Measurements from ENCODE around the gene DMRT3.

The DMRT3 gene

GRCh38 chr9:1005043-1005667, 28.7 kb downstream of the DMRT3 start:
- Histone ChIP-seq H3K9me3 (ENCODE audit: control insufficient read depth, low read length) (no peaks in the 10 kb centered on the region), H3K4me1 (ENCODE audit: control insufficient read depth, insufficient read depth, low read length, poor library complexity, severe bottlenecking) (no peaks in the 10 kb centered on the region), H3K27ac (ENCODE audit: low read depth, low read length, severe bottlenecking) (no peak overlapping the region), H3K36me3 (ENCODE audit: control insufficient read depth, insufficient read depth, low read length) (no peaks in the 10 kb centered on the region), H3K4me3 (ENCODE audit: extremely low read depth, insufficient read depth, low read length, poor library complexity, severe bottlenecking) (no peak overlapping the region)
- WGBS, 2 experiments (ENCODE audit: insufficient coverage in 2 of 2), result 37 to 66% methylated on average over 4 to 9 of the region's 10 CpGs

DNA sequence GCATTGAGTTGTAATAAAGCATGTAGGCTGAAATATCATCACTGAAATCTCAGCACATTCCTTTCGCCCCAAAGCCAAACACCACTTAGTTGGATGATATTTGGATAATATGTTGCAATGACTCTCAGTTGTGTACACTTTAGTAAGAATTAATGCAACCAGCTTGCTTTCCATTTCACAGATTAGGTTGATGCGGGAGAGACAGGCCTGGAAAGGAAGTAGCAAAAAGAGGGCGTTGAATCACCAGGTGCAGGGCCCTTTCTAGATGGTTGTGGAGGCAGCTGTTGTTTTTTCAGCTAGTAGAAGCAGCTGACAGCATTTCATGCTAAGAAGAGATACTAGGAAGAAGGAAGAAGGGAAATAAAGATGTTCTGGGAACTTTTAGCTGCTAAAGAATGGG, 30.9 kb downstream of the DMRT3 start:
- WGBS, 2 experiments (ENCODE audit: insufficient coverage in 2 of 2), result 84 to 94% methylated on average over 2 of the region's 3 CpGs
- Histone ChIP-seq H3K9me3 (ENCODE audit: control insufficient read depth, low read length) (no peaks in the 10 kb centered on the region), H3K36me3 (ENCODE audit: control insufficient read depth, insufficient read depth, low read length) (no peaks in the 10 kb centered on the region), H3K4me3 (ENCODE audit: extremely low read depth, insufficient read depth, low read length, poor library complexity, severe bottlenecking) (no peak overlapping the region), H3K4me1 (ENCODE audit: control insufficient read depth, insufficient read depth, low read length, poor library complexity, severe bottlenecking) (no peaks in the 10 kb centered on the region), H3K27ac (ENCODE audit: low read depth, low read length, severe bottlenecking) (no peak overlapping the region)

DNA sequence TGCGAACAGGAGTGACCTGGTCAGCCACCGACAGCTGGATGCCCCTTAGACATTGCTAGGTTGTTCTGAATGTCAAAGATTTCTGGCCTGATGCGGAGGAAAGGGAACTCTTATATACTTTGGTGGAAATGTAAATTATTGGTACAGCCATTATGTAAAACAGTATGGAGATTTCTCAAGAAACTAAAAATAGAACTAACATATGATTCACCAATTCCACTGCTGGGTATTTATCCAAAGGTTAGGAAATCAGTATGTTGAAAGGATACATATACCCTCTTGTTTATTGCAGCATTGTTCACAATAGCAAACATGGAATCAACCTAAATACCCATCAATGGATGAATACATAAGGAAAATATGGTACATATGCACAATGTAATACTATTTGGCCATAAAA, 31.8 kb downstream of the DMRT3 start:
- Histone ChIP-seq H3K36me3 (ENCODE audit: control insufficient read depth, insufficient read depth, low read length) (no peaks in the 10 kb centered on the region), H3K9me3 (ENCODE audit: control insufficient read depth, low read length) (no peaks in the 10 kb centered on the region), H3K4me1 (ENCODE audit: control insufficient read depth, insufficient read depth, low read length, poor library complexity, severe bottlenecking) (no peaks in the 10 kb centered on the region), H3K4me3 (ENCODE audit: extremely low read depth, insufficient read depth, low read length, poor library complexity, severe bottlenecking) (no peak overlapping the region), H3K27ac (ENCODE audit: low read depth, low read length, severe bottlenecking) (no peak overlapping the region)
- no CpG with 5 or more reads among the region's 3 CpGs for WGBS, 2 experiments (ENCODE audit: insufficient coverage in 2 of 2)

DNA sequence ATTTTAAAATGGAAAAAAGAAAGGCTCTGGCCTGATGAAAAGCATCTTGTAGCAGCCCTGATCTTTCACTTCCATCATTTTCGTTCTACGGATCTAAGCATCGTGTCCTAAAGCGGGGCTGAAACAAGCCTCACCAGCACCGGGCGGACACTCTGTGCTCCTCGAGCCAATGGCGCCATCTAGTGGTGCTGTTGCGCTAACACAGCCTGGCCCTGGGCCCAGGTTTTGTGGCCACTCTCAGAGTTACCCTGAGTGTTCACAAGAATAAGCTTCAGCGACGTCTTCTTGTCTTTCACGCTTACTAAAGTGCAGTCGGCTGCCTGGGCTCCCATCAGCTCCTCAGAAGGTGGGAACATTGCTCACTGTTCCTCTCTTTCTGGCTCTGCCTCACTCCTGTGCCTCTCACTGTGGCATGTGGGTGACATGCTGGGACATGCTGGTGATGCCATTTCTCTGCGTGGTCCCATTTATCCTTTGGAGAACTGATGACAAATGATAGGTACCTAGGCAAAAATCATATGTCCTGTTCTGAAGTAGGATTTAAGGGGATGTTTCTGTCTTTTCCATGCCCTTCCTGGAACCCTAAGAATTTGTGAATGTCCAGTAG, 32.7 kb downstream of the DMRT3 start:
- H3K9me3 ChIP-seq (ENCODE audit: control insufficient read depth, low read length), result no peaks in the 10 kb centered on the region
- H3K4me1 ChIP-seq (ENCODE audit: control insufficient read depth, insufficient read depth, low read length, poor library complexity, severe bottlenecking), result no peaks in the 10 kb centered on the region
- 7 to 18% methylated on average over 13 to 14 of the region's 14 CpGs for WGBS, 2 experiments (ENCODE audit: insufficient coverage in 2 of 2)
- no peak overlapping the region for H3K4me3 ChIP-seq (ENCODE audit: extremely low read depth, insufficient read depth, low read length, poor library complexity, severe bottlenecking)
- no peaks in the 10 kb centered on the region for H3K36me3 ChIP-seq (ENCODE audit: control insufficient read depth, insufficient read depth, low read length)
- no peak overlapping the region for H3K27ac ChIP-seq (ENCODE audit: low read depth, low read length, severe bottlenecking)

GRCh38 chr9:1013021-1013420, 36.6 kb downstream of the DMRT3 start:
- H3K4me1 ChIP-seq (ENCODE audit: control insufficient read depth, insufficient read depth, low read length, poor library complexity, severe bottlenecking), result no peaks in the 10 kb centered on the region
- H3K27ac ChIP-seq (ENCODE audit: low read depth, low read length, severe bottlenecking), result no peak overlapping the region
- H3K4me3 ChIP-seq (ENCODE audit: extremely low read depth, insufficient read depth, low read length, poor library complexity, severe bottlenecking), result no peak overlapping the region
- H3K36me3 ChIP-seq (ENCODE audit: control insufficient read depth, insufficient read depth, low read length), result no peaks in the 10 kb centered on the region
- no peaks in the 10 kb centered on the region for H3K9me3 ChIP-seq (ENCODE audit: control insufficient read depth, low read length)
- WGBS, 2 experiments (ENCODE audit: insufficient coverage in 2 of 2), result 83 to 85% methylated on average over 4 to 5 of the region's 5 CpGs

DNA sequence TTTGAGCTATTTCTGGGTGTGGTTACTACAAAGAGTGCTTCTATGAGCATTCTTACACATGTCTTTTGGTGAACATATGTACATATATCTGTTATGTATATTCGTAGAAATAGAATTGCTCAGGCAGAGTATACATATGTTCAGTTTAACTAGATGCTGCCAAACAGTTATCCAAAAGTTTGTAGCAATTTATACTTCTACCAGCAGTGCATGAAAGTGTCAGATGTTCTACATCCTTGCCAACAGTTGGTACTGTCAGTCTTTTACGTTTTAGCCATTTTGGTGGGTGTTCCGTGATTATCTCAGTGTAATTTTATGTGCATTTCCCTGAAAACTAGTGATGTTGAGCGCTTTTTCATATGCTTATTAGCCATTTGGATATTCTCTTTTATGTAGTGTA, 37.8 kb downstream of the DMRT3 start:
- Histone ChIP-seq H3K4me3 (ENCODE audit: extremely low read depth, insufficient read depth, low read length, poor library complexity, severe bottlenecking) (no peak overlapping the region), H3K4me1 (ENCODE audit: control insufficient read depth, insufficient read depth, low read length, poor library complexity, severe bottlenecking) (no peaks in the 10 kb centered on the region), H3K27ac (ENCODE audit: low read depth, low read length, severe bottlenecking) (no peak overlapping the region), H3K9me3 (ENCODE audit: control insufficient read depth, low read length) (no peaks in the 10 kb centered on the region), H3K36me3 (ENCODE audit: control insufficient read depth, insufficient read depth, low read length) (no peaks in the 10 kb centered on the region)
- WGBS, 2 experiments (ENCODE audit: insufficient coverage in 2 of 2), result 76 to 80% methylated on average over 1 to 3 of the region's 4 CpGs

DNA sequence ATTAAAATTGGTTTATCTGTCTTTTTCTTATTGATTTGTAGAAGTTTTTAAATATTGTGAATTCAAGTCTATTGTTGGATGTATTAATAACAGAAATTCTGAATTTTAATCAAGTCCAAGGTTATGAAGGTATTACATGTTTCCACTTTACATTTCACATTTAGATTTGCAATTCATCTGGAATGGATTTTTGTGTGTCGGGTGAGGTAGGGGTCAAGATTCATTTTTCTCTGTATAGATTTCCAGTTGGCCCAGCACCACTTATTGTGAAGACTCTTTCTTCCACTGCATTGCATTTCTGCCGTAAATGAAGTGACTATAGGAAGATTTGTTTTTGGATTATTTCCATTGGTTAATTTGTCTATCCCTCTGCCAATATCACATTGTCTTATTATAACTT, 38.2 kb downstream of the DMRT3 start:
- Histone ChIP-seq H3K4me3 (ENCODE audit: extremely low read depth, insufficient read depth, low read length, poor library complexity, severe bottlenecking) (no peak overlapping the region), H3K27ac (ENCODE audit: low read depth, low read length, severe bottlenecking) (no peak overlapping the region), H3K9me3 (ENCODE audit: control insufficient read depth, low read length) (no peaks in the 10 kb centered on the region), H3K4me1 (ENCODE audit: control insufficient read depth, insufficient read depth, low read length, poor library complexity, severe bottlenecking) (no peaks in the 10 kb centered on the region), H3K36me3 (ENCODE audit: control insufficient read depth, insufficient read depth, low read length) (no peaks in the 10 kb centered on the region)
- WGBS, 2 experiments (ENCODE audit: insufficient coverage in 2 of 2), result no CpG with 5 or more reads among the region's 2 CpGs

- H3K4me3 ChIP-seq (ENCODE audit: extremely low read depth, insufficient read depth, low read length, poor library complexity, severe bottlenecking), result no peak overlapping the region
- no peaks in the 10 kb centered on the region for H3K9me3 ChIP-seq (ENCODE audit: control insufficient read depth, low read length)
- H3K27ac ChIP-seq (ENCODE audit: low read depth, low read length, severe bottlenecking), result no peak overlapping the region
- WGBS, 2 experiments (ENCODE audit: insufficient coverage in 2 of 2), result 36 to 37% methylated on average over 6 to 9 of the region's 10 CpGs
- no peaks in the 10 kb centered on the region for H3K36me3 ChIP-seq (ENCODE audit: control insufficient read depth, insufficient read depth, low read length)
- no peaks in the 10 kb centered on the region for H3K4me1 ChIP-seq (ENCODE audit: control insufficient read depth, insufficient read depth, low read length, poor library complexity, severe bottlenecking)
These were observed 41.7 kb downstream of the DMRT3 start for GRCh38 chr9:1018121-1018520.

- 75 to 100% methylated on average over 1 of the region's 1 CpG for WGBS, 2 experiments (ENCODE audit: insufficient coverage in 2 of 2)
- H3K4me3 ChIP-seq (ENCODE audit: extremely low read depth, insufficient read depth, low read length, poor library complexity, severe bottlenecking), result no peak overlapping the region
- H3K9me3 ChIP-seq (ENCODE audit: control insufficient read depth, low read length), result no peaks in the 10 kb centered on the region
These were observed 47.7 kb downstream of the DMRT3 start for GRCh38 chr9:1024112-1024511.

GRCh38 chr9:1025131-1025530, 48.7 kb downstream of the DMRT3 start:
- 42 to 43% methylated on average over 5 to 6 of the region's 8 CpGs for WGBS, 2 experiments (ENCODE audit: insufficient coverage in 2 of 2)
- no peaks in the 10 kb centered on the region for H3K4me1 ChIP-seq (ENCODE audit: control insufficient read depth, insufficient read depth, low read length, poor library complexity, severe bottlenecking)
- H3K36me3 ChIP-seq (ENCODE audit: control insufficient read depth, insufficient read depth, low read length), result no peaks in the 10 kb centered on the region

More at GRCh38 chr9:1024112-1024511, 47.7 kb downstream of the DMRT3 start:
- Histone ChIP-seq H3K27ac (ENCODE audit: low read depth, low read length, severe bottlenecking) (no peak overlapping the region), H3K4me1 (ENCODE audit: control insufficient read depth, insufficient read depth, low read length, poor library complexity, severe bottlenecking) (no peaks in the 10 kb centered on the region), H3K36me3 (ENCODE audit: control insufficient read depth, insufficient read depth, low read length) (no peaks in the 10 kb centered on the region)

DNA sequence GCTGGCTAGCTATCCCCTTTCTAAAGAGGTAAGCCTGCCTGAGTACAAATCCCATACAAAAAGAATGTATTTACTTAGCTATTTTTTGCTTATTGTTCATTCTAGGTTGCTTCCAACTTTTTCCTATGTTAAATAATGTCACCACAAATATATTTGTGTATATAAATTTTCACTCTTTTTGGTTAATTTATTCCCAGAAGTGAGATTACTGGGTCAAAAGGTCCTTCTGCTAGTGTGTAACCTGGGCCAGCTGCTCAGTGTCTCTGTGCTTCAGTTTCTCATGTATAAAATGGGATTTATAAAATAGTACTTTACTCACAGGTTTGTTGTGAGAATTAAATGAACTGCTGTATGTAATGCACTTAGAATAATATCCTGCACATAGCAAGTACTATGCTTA, 49.8 kb downstream of the DMRT3 start:
- no peaks in the 10 kb centered on the region for H3K4me1 ChIP-seq (ENCODE audit: control insufficient read depth, insufficient read depth, low read length, poor library complexity, severe bottlenecking)
- no peaks in the 10 kb centered on the region for H3K36me3 ChIP-seq (ENCODE audit: control insufficient read depth, insufficient read depth, low read length)
- no peaks in the 10 kb centered on the region for H3K9me3 ChIP-seq (ENCODE audit: control insufficient read depth, low read length)
- H3K27ac ChIP-seq (ENCODE audit: low read depth, low read length, severe bottlenecking), result no peak overlapping the region
- H3K4me3 ChIP-seq (ENCODE audit: extremely low read depth, insufficient read depth, low read length, poor library complexity, severe bottlenecking), result no peak overlapping the region

More at GRCh38 chr9:1025131-1025530, 48.7 kb downstream of the DMRT3 start:
- H3K4me3 ChIP-seq (ENCODE audit: extremely low read depth, insufficient read depth, low read length, poor library complexity, severe bottlenecking), result no peak overlapping the region
- H3K9me3 ChIP-seq (ENCODE audit: control insufficient read depth, low read length), result no peaks in the 10 kb centered on the region
- H3K27ac ChIP-seq (ENCODE audit: low read depth, low read length, severe bottlenecking), result no peak overlapping the region
